NT2/D1 (cell line): ENCODE results near the gene ZNF718.
A peak's percentile ranks its signal among the peaks of the same experiment; 100 is the strongest.
"Not testable (repeated sequence)": the region's sequence is repeated elsewhere in the genome, so short reads cannot be mapped to it uniquely, and the experiment has no call there.

Experiments used
- DNase-seq: peaks from one replicate; pipeline ENCODE4 v3.0.0-alpha.2; 2011; ENCODE audit warnings: low read depth, low spot score
- H3K27me3 ChIP-seq: 2 replicates; pipeline ENCODE4 v1.6.0; 2011; ENCODE audit warnings: mild to moderate bottlenecking; ENCODE audit not compliant: insufficient read length, insufficient read depth
- H3K36me3 ChIP-seq: 2 replicates; pipeline ENCODE4 v1.6.1; 2011; ENCODE audit warnings: mild to moderate bottlenecking, low read length, mixed read lengths; ENCODE audit not compliant: insufficient read depth, insufficient read length
- H3K4me1 ChIP-seq: 2 replicates; pipeline ENCODE4 v1.5.1; 2011; ENCODE audit not compliant: insufficient read depth, insufficient read length
- H3K4me3 ChIP-seq: 2 replicates; pipeline ENCODE4 v1.5.1; 2011; ENCODE audit warnings: low read depth; ENCODE audit not compliant: insufficient read length
- H3K9ac ChIP-seq: 2 replicates; pipeline ENCODE4 v1.6.0; 2011; ENCODE audit warnings: low read depth; ENCODE audit not compliant: insufficient read length
- H3K9me3 ChIP-seq: 2 replicates; pipeline ENCODE4 v1.5.1; 2011; ENCODE audit warnings: mild to moderate bottlenecking, low read length; ENCODE audit not compliant: insufficient read depth
- SUZ12 ChIP-seq: IDR thresholded peaks from 2 replicates; pipeline ENCODE4 v1.6.1; 2011; ENCODE audit not compliant: insufficient read length, insufficient read depth; ENCODE audit errors: extremely low read depth
- YY1 ChIP-seq: IDR thresholded peaks from 2 replicates; pipeline ENCODE4 v1.6.1; 2011; ENCODE audit not compliant: insufficient read length, insufficient read depth
- ZNF274 ChIP-seq: IDR thresholded peaks from 2 replicates; pipeline ENCODE4 v1.6.1; 2011; ENCODE audit warnings: mild to moderate bottlenecking, low read depth, low read length

Gene ZNF718

GRCh38 chr4:124275-125081, at the start of gene ZNF718:
Gene ZNF718 (plus strand): TSS chr4:124501. CDS start chr4:124671, 170 bp downstream.
- Histone ChIP-seq H3K9me3 (peaks cover 9% of the 10 kb centered on the region; the same call in 1 of the 2 replicates), H3K4me1 (no peaks in the 10 kb centered on the region), H3K27me3 (no peaks in the 10 kb centered on the region), H3K4me3 (peak within 1 kb of the TSS; percentile 98), H3K36me3 (peaks cover 19% of the 10 kb centered on the region), H3K9ac (peak within 1 kb of the TSS; percentile 100)
- TF ChIP-seq YY1 (peak; percentile 70), ZNF274 (no peak)
- DNase-seq, result peak; percentile 97

- no peaks in the 10 kb centered on the region for H3K4me1 ChIP-seq
- H3K27me3 ChIP-seq, result no peaks in the 10 kb centered on the region
- no peak overlapping the region for H3K9ac ChIP-seq
- H3K36me3 ChIP-seq, result peaks cover 38% of the 10 kb centered on the region
- no peak for DNase-seq
- H3K9me3 ChIP-seq, result peaks cover 100% of the 10 kb centered on the region
- no peak overlapping the region for H3K4me3 ChIP-seq
- TF ChIP-seq YY1 (no peak), SUZ12 (no peak), ZNF274 (0 out of 2 replicates have a peak, but pooled peaks have one; percentile 63)
Observed at GRCh38 chr4:85951-86350, 38.4 kb upstream of the ZNF718 start.

- H3K9me3 ChIP-seq, result peaks cover 100% of the 10 kb centered on the region
- not testable (repeated sequence) for H3K4me3 ChIP-seq, H3K27me3 ChIP-seq, DNase-seq, H3K9ac ChIP-seq, H3K4me1 ChIP-seq
- H3K36me3 ChIP-seq, result peaks cover 35% of the 10 kb centered on the region
- TF ChIP-seq ZNF274, result peak; percentile 87
Observed at GRCh38 chr4:86559-87324, 37.6 kb upstream of the ZNF718 start.

- Histone ChIP-seq H3K36me3 (no peaks in the 10 kb centered on the region), H3K9ac (no peak overlapping the region), H3K4me1 (no peaks in the 10 kb centered on the region), H3K27me3 (peaks cover 17% of the 10 kb centered on the region), H3K4me3 (no peak overlapping the region), H3K9me3 (peaks cover 73% of the 10 kb centered on the region)
- TF ChIP-seq ZNF274 (no peak), YY1 (no peak), SUZ12 (no peak)
- DNase-seq, result no peak
Observed at GRCh38 chr4:98386-98785, 25.9 kb upstream of the ZNF718 start.

GRCh38 chr4:99863-100262, 24.4 kb upstream of the ZNF718 start:
- no peak for DNase-seq
- Histone ChIP-seq H3K36me3 (no peaks in the 10 kb centered on the region), H3K9ac (no peak overlapping the region), H3K4me3 (no peak overlapping the region), H3K9me3 (peaks cover 59% of the 10 kb centered on the region), H3K27me3 (peaks cover 30% of the 10 kb centered on the region), H3K4me1 (no peaks in the 10 kb centered on the region)
- TF ChIP-seq YY1, result no peak
- TF ChIP-seq ZNF274, result no peak
- TF ChIP-seq SUZ12, result no peak

GRCh38 chr4:107083-107443, 17.2 kb upstream of the ZNF718 start:
- H3K9me3 ChIP-seq, result peaks cover 20% of the 10 kb centered on the region
- H3K9ac ChIP-seq, result no peak overlapping the region
- H3K27me3 ChIP-seq, result peaks cover 93% of the 10 kb centered on the region
- no peak for TF ChIP-seq ZNF274
- TF ChIP-seq SUZ12, result no peak
- TF ChIP-seq YY1, result no peak
- H3K4me1 ChIP-seq, result no peaks in the 10 kb centered on the region
- H3K36me3 ChIP-seq, result no peaks in the 10 kb centered on the region
- DNase-seq, result no peak
- H3K4me3 ChIP-seq, result peak overlapping the region; percentile 33

- Histone ChIP-seq H3K9me3 (peaks cover 17% of the 10 kb centered on the region), H3K9ac (peak overlapping the region; percentile 34), H3K4me3 (peak overlapping the region; percentile 33), H3K36me3 (no peaks in the 10 kb centered on the region), H3K27me3 (peaks cover 86% of the 10 kb centered on the region), H3K4me1 (no peaks in the 10 kb centered on the region)
- no peak for DNase-seq
- TF ChIP-seq ZNF274 (no peak), YY1 (no peak), SUZ12 (peak; percentile 94)
Observed at GRCh38 chr4:107444-108429, 16.6 kb upstream of the ZNF718 start.
